RWPE2 (cell line): ENCODE results near the gene RHEX.
"Not testable (repeated sequence)": the region's sequence is repeated elsewhere in the genome, so short reads cannot be mapped to it uniquely, and the experiment has no call there.

ENCODE experiments used
- ATAC-seq: fragments of 200-7000 bp; cut with Tn5 transposase; 3 replicates; pipeline ENCODE4 v1.9.1; 2021; ENCODE audit warnings: low read depth
- DNase-seq: peaks from one replicate; pipeline ENCODE4 v3.0.0-alpha.2; 2020; ENCODE audit warnings: low spot score
- H3K27ac ChIP-seq: fragments of 450-650 bp; 2 replicates; pipeline ENCODE4 v1.5.1; 2017; ENCODE audit warnings: mild to moderate bottlenecking; ENCODE audit not compliant: poor library complexity, severe bottlenecking
- H3K27me3 ChIP-seq: fragments of 250-450 bp; sonication (Bioruptor Pico); 2 replicates; pipeline ENCODE4 v1.5.1; 2021; ENCODE audit warnings: mild to moderate bottlenecking, moderate library complexity; ENCODE audit not compliant: insufficient read depth, poor library complexity, severe bottlenecking
- H3K36me3 ChIP-seq: fragments of 250-450 bp; sonication (Bioruptor Pico); 2 replicates; pipeline ENCODE4 v1.5.1; 2020; ENCODE audit warnings: low read depth, mild to moderate bottlenecking, moderate library complexity
- H3K4me1 ChIP-seq: fragments of 250-450 bp; sonication (Bioruptor Pico); 2 replicates; pipeline ENCODE4 v1.5.1; 2021; ENCODE audit warnings: mild to moderate bottlenecking, moderate library complexity; ENCODE audit not compliant: insufficient read depth, poor library complexity, severe bottlenecking
- H3K4me3 ChIP-seq: fragments of 250-450 bp; sonication (Bioruptor Pico); 2 replicates; pipeline ENCODE4 v1.5.1; 2021; ENCODE audit warnings: mild to moderate bottlenecking, moderate library complexity; ENCODE audit not compliant: severe bottlenecking
- H3K9me3 ChIP-seq: fragments of 250-450 bp; sonication (Bioruptor Pico); 2 replicates; pipeline ENCODE4 v1.5.1; 2021; ENCODE audit warnings: mild to moderate bottlenecking, moderate library complexity; ENCODE audit not compliant: severe bottlenecking
- CTCF ChIP-seq: fragments of 450-650 bp; IDR thresholded peaks from one replicate; pipeline ENCODE4 v1.5.1; 2017; ENCODE audit warnings: mild to moderate bottlenecking, moderate library complexity; ENCODE audit not compliant: poor library complexity, severe bottlenecking

RHEX gene

GRCh38 chr1:206059355-206059915 is 6.5 kb downstream of the RHEX start:
- no peaks in the 10 kb centered on the region for H3K36me3 ChIP-seq
- ATAC-seq (no peak), DNase-seq (no peak)
- no peaks in the 10 kb centered on the region for H3K4me1 ChIP-seq
- no peaks in the 10 kb centered on the region for H3K9me3 ChIP-seq
- no peak overlapping the region for H3K27ac ChIP-seq
- no peak for TF ChIP-seq CTCF
- H3K27me3 ChIP-seq, result no peaks in the 10 kb centered on the region
- no peak overlapping the region for H3K4me3 ChIP-seq

GRCh38 chr1:206060844-206061243 is 7.9 kb downstream of the RHEX start:
- DNase-seq, result no peak
- no peaks in the 10 kb centered on the region for H3K27me3 ChIP-seq
- no peaks in the 10 kb centered on the region for H3K36me3 ChIP-seq
- no peak overlapping the region for H3K4me3 ChIP-seq
- no peaks in the 10 kb centered on the region for H3K4me1 ChIP-seq
- no peaks in the 10 kb centered on the region for H3K9me3 ChIP-seq
- H3K27ac ChIP-seq, result no peak overlapping the region
- no peak for TF ChIP-seq CTCF
- ATAC-seq, result no peak

GRCh38 chr1:206062464-206062863 is 9.5 kb downstream of the RHEX start:
- ATAC-seq (no peak), DNase-seq (no peak)
- no peaks in the 10 kb centered on the region for H3K4me1 ChIP-seq
- no peak overlapping the region for H3K27ac ChIP-seq
- no peak overlapping the region for H3K4me3 ChIP-seq
- no peaks in the 10 kb centered on the region for H3K9me3 ChIP-seq
- H3K36me3 ChIP-seq, result no peaks in the 10 kb centered on the region
- H3K27me3 ChIP-seq, result no peaks in the 10 kb centered on the region
- no peak for TF ChIP-seq CTCF

GRCh38 chr1:206064001-206064400 is 11.0 kb downstream of the RHEX start:
- not testable (repeated sequence) for H3K4me1 ChIP-seq, H3K9me3 ChIP-seq, H3K27ac ChIP-seq, H3K36me3 ChIP-seq, DNase-seq, H3K4me3 ChIP-seq, H3K27me3 ChIP-seq, ATAC-seq

- DNase-seq, H3K4me3 ChIP-seq, H3K27me3 ChIP-seq, ATAC-seq, H3K27ac ChIP-seq, H3K36me3 ChIP-seq, H3K9me3 ChIP-seq, H3K4me1 ChIP-seq: not testable (repeated sequence)
These were observed 11.5 kb downstream of the RHEX start for GRCh38 chr1:206064501-206064900.

GRCh38 chr1:206065547-206066145 is 12.7 kb downstream of the RHEX start:
- H3K36me3 ChIP-seq, result no peaks in the 10 kb centered on the region
- H3K27me3 ChIP-seq, result no peaks in the 10 kb centered on the region
- ATAC-seq (no peak), DNase-seq (no peak)
- H3K27ac ChIP-seq, result no peak overlapping the region
- no peaks in the 10 kb centered on the region for H3K9me3 ChIP-seq
- no peak for TF ChIP-seq CTCF
- no peaks in the 10 kb centered on the region for H3K4me1 ChIP-seq
- H3K4me3 ChIP-seq, result no peak overlapping the region
